Calu3 (cell line): Measurements from ENCODE around the gene CTDP1. TPM values are rescaled to one million over a fixed set of nuclear protein-coding genes. Genes with fewer than 3 reads are reported as not detected.
"Not testable (repeated sequence)": the region's sequence is repeated elsewhere in the genome, so short reads cannot be mapped to it uniquely, and the experiment has no call there.

ENCODE experiments used
- BruUV-seq: library from RNA; stranded (reverse); fragments of 400-500 nt; replicated peaks from 2 replicates; lab custom pipeline; 2021; lab: Mats Ljungman, UMichigan
- CTCF ChIA-PET: fragments of 300-600 bp; sonication (Branson Sonifier 250); formaldehyde crosslinking; loops from one replicate; lab custom pipeline; 2022; ENCODE audit warnings: antibody characterized with exemption; lab: Charles Lee
- DNase-seq: peaks from one replicate; pipeline ENCODE4 v3.0.0; 2022
- H3K27ac Mint-ChIP-seq: one replicate; pipeline ENCODE4 v1.8.0; 2022; ENCODE audit warnings: mixed read lengths; ENCODE audit not compliant: unreplicated experiment
- H3K27me3 Mint-ChIP-seq: one replicate; pipeline ENCODE4 v1.8.0; 2022; ENCODE audit warnings: mixed read lengths; ENCODE audit not compliant: unreplicated experiment
- H3K36me3 Mint-ChIP-seq: one replicate; pipeline ENCODE4 v1.8.0; 2022; ENCODE audit warnings: mild to moderate bottlenecking, moderate library complexity, mixed read lengths; ENCODE audit not compliant: insufficient read depth, unreplicated experiment
- H3K4me1 Mint-ChIP-seq: one replicate; pipeline ENCODE4 v1.8.0; 2022; ENCODE audit warnings: mild to moderate bottlenecking, low read depth, mixed read lengths; ENCODE audit not compliant: unreplicated experiment
- H3K4me3 Mint-ChIP-seq: one replicate; pipeline ENCODE4 v1.8.0; 2022; ENCODE audit warnings: mild to moderate bottlenecking, low read depth, moderate library complexity, mixed read lengths; ENCODE audit not compliant: unreplicated experiment
- H3K9me3 Mint-ChIP-seq: one replicate; pipeline ENCODE4 v1.8.0; 2022; ENCODE audit warnings: low read depth, mixed read lengths; ENCODE audit not compliant: unreplicated experiment
- intact Hi-C: fragments of 100-400 bp; cut with micrococcal nuclease; formaldehyde crosslinking; loops from one replicate; pipeline ENCODE4 v1.10.0; 2022; ENCODE audit not compliant: unreplicated experiment
- total RNA-seq: library from RNA; stranded (reverse); gene quantifications from 2 replicates; pipeline ENCODE4 v1.2.3, GENCODE V29; 2022
- TF ChIP-seq, protein P1 (sequence below): fragments of 200-600 bp; IDR thresholded peaks from one replicate; pipeline ENCODE4 v1.8.0; 2022; ENCODE audit warnings: antibody characterized with exemption; ENCODE audit not compliant: unreplicated experiment

CTDP1 gene
- total RNA-seq, 1 experiment from 2014 or later = 15.6 TPM

DNA sequence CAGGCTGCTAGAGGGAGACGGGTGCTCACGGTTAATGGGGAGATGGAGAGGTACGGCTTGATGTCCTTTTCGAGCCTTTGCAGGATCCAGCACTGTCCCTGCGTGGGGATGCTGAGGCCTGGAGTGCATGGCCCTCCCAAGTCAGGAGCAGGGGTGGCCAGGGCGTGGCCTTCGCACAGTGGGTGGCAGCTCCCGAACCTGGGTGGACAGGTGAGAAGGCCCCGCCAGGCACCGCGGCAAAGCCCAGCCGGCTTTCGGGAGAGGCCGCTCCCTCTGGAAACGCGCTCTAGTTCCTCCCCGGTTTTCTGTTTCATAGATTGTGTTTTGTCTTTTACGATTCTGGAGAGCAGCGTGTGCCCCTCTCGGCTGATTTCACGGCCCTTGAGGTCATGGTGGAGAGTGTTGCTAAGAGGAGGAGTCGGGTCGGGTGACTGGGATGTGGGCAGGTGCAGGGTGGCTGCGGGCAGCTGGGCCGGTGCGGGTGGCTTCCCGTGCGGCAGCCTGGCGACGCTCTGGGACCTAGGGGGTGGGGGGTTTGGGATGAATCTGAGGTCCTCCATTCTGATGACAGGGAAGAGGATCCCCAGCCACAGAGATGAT, 39.4 kb downstream of the CTDP1 start:
- DNase-seq = no peak
- intact Hi-C loops = no loop called here
- Mint-ChIP-seq H3K27ac (no peak overlapping the region), H3K36me3 (peaks cover 45% of the 10 kb centered on the region), H3K4me1 (no peaks in the 10 kb centered on the region), H3K27me3 (no peaks in the 10 kb centered on the region), H3K9me3 (peaks cover 9% of the 10 kb centered on the region), H3K4me3 (no peak overlapping the region)
- TF ChIP-seq, protein P1, sequence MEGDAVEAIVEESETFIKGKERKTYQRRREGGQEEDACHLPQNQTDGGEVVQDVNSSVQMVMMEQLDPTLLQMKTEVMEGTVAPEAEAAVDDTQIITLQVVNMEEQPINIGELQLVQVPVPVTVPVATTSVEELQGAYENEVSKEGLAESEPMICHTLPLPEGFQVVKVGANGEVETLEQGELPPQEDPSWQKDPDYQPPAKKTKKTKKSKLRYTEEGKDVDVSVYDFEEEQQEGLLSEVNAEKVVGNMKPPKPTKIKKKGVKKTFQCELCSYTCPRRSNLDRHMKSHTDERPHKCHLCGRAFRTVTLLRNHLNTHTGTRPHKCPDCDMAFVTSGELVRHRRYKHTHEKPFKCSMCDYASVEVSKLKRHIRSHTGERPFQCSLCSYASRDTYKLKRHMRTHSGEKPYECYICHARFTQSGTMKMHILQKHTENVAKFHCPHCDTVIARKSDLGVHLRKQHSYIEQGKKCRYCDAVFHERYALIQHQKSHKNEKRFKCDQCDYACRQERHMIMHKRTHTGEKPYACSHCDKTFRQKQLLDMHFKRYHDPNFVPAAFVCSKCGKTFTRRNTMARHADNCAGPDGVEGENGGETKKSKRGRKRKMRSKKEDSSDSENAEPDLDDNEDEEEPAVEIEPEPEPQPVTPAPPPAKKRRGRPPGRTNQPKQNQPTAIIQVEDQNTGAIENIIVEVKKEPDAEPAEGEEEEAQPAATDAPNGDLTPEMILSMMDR = no peak
- CTCF ChIA-PET = no interaction called here
- BruUV-seq = no TSS peak

DNA sequence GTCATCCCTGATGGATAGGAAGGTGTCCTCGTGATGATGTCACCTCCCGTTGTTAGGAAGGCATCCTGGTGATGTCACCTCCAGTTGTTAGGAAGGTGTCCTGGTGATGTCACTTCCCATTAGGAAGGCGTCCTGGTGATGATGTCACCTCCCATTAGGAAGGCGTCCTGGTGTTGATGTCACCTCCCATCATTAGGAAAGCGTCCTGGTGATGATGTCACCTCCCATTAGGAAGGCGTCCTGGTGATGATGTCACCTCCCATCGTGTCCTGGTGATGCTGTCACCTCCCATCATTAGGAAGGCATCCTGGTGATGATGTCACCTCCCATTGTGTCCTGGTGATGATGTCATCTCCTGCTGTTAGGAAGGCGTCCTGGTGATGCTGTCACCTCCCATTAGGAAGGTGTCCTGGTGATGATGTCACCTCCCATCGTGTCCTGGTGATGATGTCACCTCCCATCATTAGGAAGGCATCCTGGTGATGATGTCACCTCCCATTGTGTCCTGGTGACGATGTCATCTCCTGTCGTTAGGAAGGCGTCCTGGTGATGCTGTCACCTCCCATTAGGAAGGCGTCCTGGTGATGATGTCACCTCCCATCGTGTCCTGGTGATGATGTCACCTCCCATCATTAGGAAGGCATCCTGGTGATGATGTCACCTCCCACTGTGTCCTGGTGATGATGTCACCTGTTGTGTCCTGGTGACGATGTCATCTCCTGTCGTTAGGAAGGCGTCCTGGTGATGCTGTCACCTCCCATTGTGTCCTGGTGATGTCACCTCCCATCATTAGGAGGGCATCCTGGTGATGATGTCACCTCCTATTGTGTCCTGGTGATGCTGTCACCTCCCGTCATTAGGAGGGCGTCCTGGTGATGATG, 40.1 kb downstream of the CTDP1 start:
- H3K27ac Mint-ChIP-seq, intact Hi-C loops, CTCF ChIA-PET, DNase-seq, BruUV-seq, H3K9me3 Mint-ChIP-seq, H3K27me3 Mint-ChIP-seq, H3K4me1 Mint-ChIP-seq, H3K4me3 Mint-ChIP-seq: not testable (repeated sequence)
- peaks cover 45% of the 10 kb centered on the region for H3K36me3 Mint-ChIP-seq

DNA sequence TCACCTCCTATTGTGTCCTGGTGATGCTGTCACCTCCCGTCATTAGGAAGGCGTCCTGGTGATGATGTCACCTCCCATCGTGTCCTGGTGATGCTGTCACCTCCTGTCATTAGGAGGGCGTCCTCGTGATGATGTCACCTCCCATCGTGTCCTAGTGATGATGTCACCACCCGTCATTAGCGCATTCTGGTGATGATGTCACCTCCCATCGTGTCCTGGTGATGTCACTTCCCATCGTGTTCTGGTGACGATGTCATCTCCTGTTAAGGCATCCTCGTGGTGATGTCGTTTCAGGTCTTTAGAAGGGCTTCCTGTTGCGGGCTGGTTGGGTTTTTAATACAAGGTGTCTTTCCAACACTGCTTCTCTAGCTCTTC, 40.7 kb downstream of the CTDP1 start:
- peaks cover 39% of the 10 kb centered on the region for H3K36me3 Mint-ChIP-seq
- H3K4me3 Mint-ChIP-seq = no peak overlapping the region
- no peak overlapping the region for H3K27ac Mint-ChIP-seq
- BruUV-seq = no TSS peak
- no peak for DNase-seq
- H3K27me3 Mint-ChIP-seq = no peaks in the 10 kb centered on the region
- H3K9me3 Mint-ChIP-seq = peaks cover 9% of the 10 kb centered on the region
- H3K4me1 Mint-ChIP-seq = no peaks in the 10 kb centered on the region
- TF ChIP-seq, protein P1 = no peak
- intact Hi-C loops = no loop called here
- CTCF ChIA-PET = no interaction called here

DNA sequence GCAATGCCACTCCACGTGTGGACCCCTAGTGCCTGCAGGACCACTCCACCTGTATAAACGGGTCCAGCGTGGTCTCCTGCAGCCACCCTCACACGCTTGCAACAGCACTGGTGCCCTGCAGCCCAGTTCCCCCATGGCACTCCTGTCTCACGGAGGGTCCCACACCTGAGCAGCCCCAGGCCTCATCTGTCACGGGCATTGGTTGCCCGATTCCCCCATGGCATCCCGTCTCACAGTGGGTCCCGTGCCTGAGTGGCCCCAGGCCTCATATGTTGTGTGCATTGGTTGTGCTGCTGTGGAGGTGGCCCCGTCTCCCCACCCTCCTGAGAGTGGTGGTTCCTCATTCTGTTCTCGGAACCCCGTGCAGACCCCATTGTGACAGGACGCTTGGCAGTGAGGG, 43.4 kb downstream of the CTDP1 start:
- H3K4me1 Mint-ChIP-seq = no peaks in the 10 kb centered on the region
- no TSS peak for BruUV-seq
- no peak for DNase-seq
- peaks cover 16% of the 10 kb centered on the region for H3K9me3 Mint-ChIP-seq
- peaks cover 33% of the 10 kb centered on the region for H3K36me3 Mint-ChIP-seq
- TF ChIP-seq, protein P1 = no peak
- H3K27ac Mint-ChIP-seq = no peak overlapping the region
- intact Hi-C loops = no loop called here
- CTCF ChIA-PET = no interaction called here
- no peaks in the 10 kb centered on the region for H3K27me3 Mint-ChIP-seq
- no peak overlapping the region for H3K4me3 Mint-ChIP-seq
